SK-N-SH treated with all-trans-retinoic acid at 6 μM for 48 hours (cell line): Measurements from ENCODE around the gene EXOC3.

ENCODE experiments used
- ATAC-seq: fragments of 200-7000 bp; cut with Tn5 transposase; 3 replicates; pipeline ENCODE4 v1.9.1; 2020; ENCODE audit warnings: mild to moderate bottlenecking, moderate library complexity
- ARNTL ChIP-seq: fragments of 450-650 bp; formaldehyde crosslinking; IDR thresholded peaks from 2 replicates; pipeline ENCODE4 v1.5.0; 2020; ENCODE audit warnings: low read depth, mild to moderate bottlenecking, moderate library complexity, borderline replicate concordance
- BACH2 ChIP-seq: fragments of 250-450 bp; sonication (Bioruptor Pico); IDR thresholded peaks from 2 replicates; pipeline ENCODE4 v1.9.0; 2021; ENCODE audit warnings: mild to moderate bottlenecking, borderline replicate concordance
- CSDC2 ChIP-seq: fragments of 250-450 bp; sonication (Bioruptor Pico); IDR thresholded peaks from 2 replicates; pipeline ENCODE4 v1.5.0; 2020; ENCODE audit warnings: mild to moderate bottlenecking, moderate library complexity
- ESRRG ChIP-seq: fragments of 250-450 bp; sonication (Bioruptor Pico); IDR thresholded peaks from 2 replicates; pipeline ENCODE4 v1.6.1; 2021; ENCODE audit warnings: mild to moderate bottlenecking
- GLIS3 ChIP-seq: fragments of 250-450 bp; sonication (Bioruptor Pico); IDR thresholded peaks from 2 replicates; pipeline ENCODE4 v1.5.0; 2020; ENCODE audit warnings: mild to moderate bottlenecking, moderate library complexity
- ISL1 ChIP-seq: fragments of 250-450 bp; sonication (Bioruptor Pico); IDR thresholded peaks from 2 replicates; pipeline ENCODE4 v2.1.2; 2022; ENCODE audit warnings: mild to moderate bottlenecking, moderate library complexity
- OSR1 ChIP-seq: fragments of 250-450 bp; sonication (Bioruptor Pico); IDR thresholded peaks from 2 replicates; pipeline ENCODE4 v1.8.0; 2022; ENCODE audit warnings: moderate library complexity, mild to moderate bottlenecking, inconsistent platforms
- POU6F1 ChIP-seq: fragments of 250-450 bp; sonication (Bioruptor Pico); IDR thresholded peaks from 2 replicates; pipeline ENCODE4 v1.8.0; 2021; ENCODE audit warnings: low read depth, mild to moderate bottlenecking, moderate library complexity, borderline replicate concordance
- PPARA ChIP-seq: fragments of 250-450 bp; sonication (Bioruptor Pico); IDR thresholded peaks from 2 replicates; pipeline ENCODE4 v1.5.0; 2020; ENCODE audit warnings: mild to moderate bottlenecking, borderline replicate concordance
- RARB ChIP-seq: fragments of 250-450 bp; sonication (Bioruptor Pico); IDR thresholded peaks from 2 replicates; pipeline ENCODE4 v1.8.0; 2021; ENCODE audit warnings: mild to moderate bottlenecking, moderate library complexity
- SNAI2 ChIP-seq: fragments of 250-450 bp; sonication (Bioruptor Pico); IDR thresholded peaks from 2 replicates; pipeline ENCODE4 v1.5.0; 2020; ENCODE audit warnings: mild to moderate bottlenecking, moderate library complexity
- TCF4 ChIP-seq: fragments of 250-450 bp; sonication (Bioruptor Pico); IDR thresholded peaks from 2 replicates; pipeline ENCODE4 v1.8.0; 2021; ENCODE audit warnings: mild to moderate bottlenecking, moderate library complexity, borderline replicate concordance
- TOX ChIP-seq: fragments of 250-450 bp; sonication (Bioruptor Pico); IDR thresholded peaks from 2 replicates; pipeline ENCODE4 v1.8.0; 2021; ENCODE audit warnings: mild to moderate bottlenecking, moderate library complexity, borderline replicate concordance
- TSHZ2 ChIP-seq: fragments of 250-450 bp; sonication (Bioruptor Pico); IDR thresholded peaks from 2 replicates; pipeline ENCODE4 v1.5.0; 2020; ENCODE audit warnings: mild to moderate bottlenecking, moderate library complexity
- ZC3H10 ChIP-seq: fragments of 250-450 bp; sonication (Bioruptor Pico); IDR thresholded peaks from 2 replicates; pipeline ENCODE4 v1.5.1; 2021; ENCODE audit warnings: mild to moderate bottlenecking, moderate library complexity
- ZFP3 ChIP-seq: fragments of 250-450 bp; sonication (Bioruptor Pico); IDR thresholded peaks from 2 replicates; pipeline ENCODE4 v1.5.0; 2020; ENCODE audit warnings: mild to moderate bottlenecking, moderate library complexity
- ZFP30 ChIP-seq: fragments of 450-650 bp; formaldehyde crosslinking; IDR thresholded peaks from 2 replicates; pipeline ENCODE4 v1.5.0; 2022; ENCODE audit warnings: mild to moderate bottlenecking, moderate library complexity
- ZNF565 ChIP-seq: fragments of 450-650 bp; formaldehyde crosslinking; conservative IDR thresholded peaks from 2 replicates; pipeline ENCODE4 v1.5.0; 2020; ENCODE audit warnings: low read depth, mild to moderate bottlenecking, moderate library complexity
- ZNF70 ChIP-seq: fragments of 450-650 bp; formaldehyde crosslinking; IDR thresholded peaks from 2 replicates; pipeline ENCODE4 v1.5.0; 2020; ENCODE audit warnings: mild to moderate bottlenecking, moderate library complexity

EXOC3 gene

GRCh38 chr5:453725-454481 lies 10.9 kb downstream of the EXOC3 start:
- TF ChIP-seq ZNF565 (CRISPR knock-in tag): no peak
- no peak for TF ChIP-seq TSHZ2 (CRISPR knock-in tag)
- TF ChIP-seq RARB (CRISPR knock-in tag): no peak
- TF ChIP-seq ZFP3 (CRISPR knock-in tag): no peak
- TF ChIP-seq PPARA (CRISPR knock-in tag): no peak
- TF ChIP-seq CSDC2: no peak
- TF ChIP-seq OSR1: no peak
- no peak for TF ChIP-seq ZC3H10 (CRISPR knock-in tag)
- no peak for TF ChIP-seq ZNF70 (CRISPR knock-in tag)
- no peak for TF ChIP-seq ISL1 (CRISPR knock-in tag)
- TF ChIP-seq SNAI2 (CRISPR knock-in tag): no peak
- TF ChIP-seq BACH2 (CRISPR knock-in tag): no peak
- no peak for TF ChIP-seq ARNTL (CRISPR knock-in tag)
- no peak for ATAC-seq

- no peak for TF ChIP-seq POU6F1 (CRISPR knock-in tag)
- no peak for TF ChIP-seq BACH2 (CRISPR knock-in tag)
- no peak for ATAC-seq
Measured at GRCh38 chr5:454936-455335, 12.0 kb downstream of the EXOC3 start.

- no peak for ATAC-seq
- TF ChIP-seq PPARA (CRISPR knock-in tag): no peak
- TF ChIP-seq, all 23 proteins: peak for 0
Measured at GRCh38 chr5:455806-456205, 12.8 kb downstream of the EXOC3 start.

- no peak for ATAC-seq
- TF ChIP-seq ZNF565 (CRISPR knock-in tag): no peak
- no peak for TF ChIP-seq OSR1
- no peak for TF ChIP-seq GLIS3 (CRISPR knock-in tag)
- no peak for TF ChIP-seq BACH2 (CRISPR knock-in tag)
- TF ChIP-seq TOX (CRISPR knock-in tag): no peak
- TF ChIP-seq ZFP3 (CRISPR knock-in tag): no peak
- TF ChIP-seq RARB (CRISPR knock-in tag): no peak
- TF ChIP-seq CSDC2: no peak
- no peak for TF ChIP-seq ARNTL (CRISPR knock-in tag)
- no peak for TF ChIP-seq TCF4
- TF ChIP-seq TSHZ2 (CRISPR knock-in tag): no peak
- TF ChIP-seq ZFP30 (CRISPR knock-in tag): no peak
- TF ChIP-seq ESRRG: no peak
- no peak for TF ChIP-seq ISL1 (CRISPR knock-in tag)
Measured at GRCh38 chr5:456351-457194, 13.6 kb downstream of the EXOC3 start.
